Osteoblast (primary cell): ENCODE data around the gene SMARCD3. TPM values are rescaled to one million over a fixed set of nuclear protein-coding genes. Genes with fewer than 3 reads are reported as not detected.

Source experiments
- DNase-seq: peaks from one replicate; pipeline ENCODE4 v3.0.0; 2011; ENCODE audit warnings: low spot score, mixed read lengths; ENCODE audit not compliant: insufficient read length; ENCODE audit errors: missing footprints
- H2AFZ ChIP-seq: 2 replicates; pipeline ENCODE4 v1.6.0; 2011; ENCODE audit warnings: mild to moderate bottlenecking, low read length
- H3K27ac ChIP-seq: 2 replicates; pipeline ENCODE4 v1.5.1; 2011; ENCODE audit warnings: mild to moderate bottlenecking, low read depth, low read length, moderate library complexity
- H3K27me3 ChIP-seq: 2 replicates; pipeline ENCODE4 v1.6.0; 2012; ENCODE audit warnings: mild to moderate bottlenecking, control low read depth, inconsistent platforms, low read length, moderate library complexity; ENCODE audit not compliant: insufficient read depth
- H3K36me3 ChIP-seq: 2 replicates; pipeline ENCODE4 v1.5.1; 2011; ENCODE audit warnings: mild to moderate bottlenecking, low read length, control low read depth, moderate library complexity; ENCODE audit not compliant: insufficient read depth
- H3K4me1 ChIP-seq: 2 replicates; pipeline ENCODE4 v1.5.1; 2011; ENCODE audit warnings: mild to moderate bottlenecking, low read length, control low read depth, moderate library complexity; ENCODE audit not compliant: insufficient read depth
- H3K4me2 ChIP-seq: 2 replicates; pipeline ENCODE4 v1.6.0; 2011; ENCODE audit warnings: mild to moderate bottlenecking, low read length; ENCODE audit not compliant: insufficient read depth
- H3K4me3 ChIP-seq: fragments of 200-600 bp; sonication (generic); 3 replicates; pipeline ENCODE4 v1.5.1; 2012; ENCODE audit warnings: mild to moderate bottlenecking, low read length, inconsistent platforms; ENCODE audit not compliant: insufficient read depth
- H3K79me2 ChIP-seq: 2 replicates; pipeline ENCODE4 v1.6.0; 2012; ENCODE audit warnings: mild to moderate bottlenecking, low read length, control low read depth, inconsistent platforms; ENCODE audit not compliant: insufficient read depth
- H3K9me3 ChIP-seq: 2 replicates; pipeline ENCODE4 v1.5.1; 2011; ENCODE audit warnings: low read depth, low read length, control low read depth
- H4K20me1 ChIP-seq: 2 replicates; pipeline ENCODE4 v1.6.0; 2012; ENCODE audit warnings: mild to moderate bottlenecking, low read length, control low read depth; ENCODE audit not compliant: insufficient read depth
- CTCF ChIP-seq: IDR thresholded peaks from 2 replicates; pipeline ENCODE4 v1.5.1; 2011; ENCODE audit warnings: mild to moderate bottlenecking, low read depth, low read length, moderate library complexity; ENCODE audit errors: extremely low read depth
- total RNA-seq: library from RNA; depleted of rRNA; stranded (reverse); fragments of >200 nt; gene quantifications from 2 replicates; pipeline ENCODE4 v1.2.3, GENCODE V29; 2012

SMARCD3 gene
- total RNA-seq, 1 donor, result 40.2 TPM

- no peaks in the 10 kb centered on the region for H3K9me3 ChIP-seq
- no peak overlapping the region for H3K4me2 ChIP-seq
- H2AFZ ChIP-seq, result no peak overlapping the region
- peaks cover 44% of the 10 kb centered on the region for H3K36me3 ChIP-seq
- H4K20me1 ChIP-seq, result peaks cover 48% of the 10 kb centered on the region
- peaks cover 33% of the 10 kb centered on the region for H3K4me1 ChIP-seq
- DNase-seq, result peak; percentile 86
- TF ChIP-seq CTCF, result no peak
- H3K4me3 ChIP-seq, result no peak overlapping the region
- no peak overlapping the region for H3K27ac ChIP-seq
- H3K27me3 ChIP-seq, result no peaks in the 10 kb centered on the region
- H3K79me2 ChIP-seq, result peaks cover 30% of the 10 kb centered on the region
Observed at GRCh38 chr7:151243408-151244195, 4.9 kb downstream of the SMARCD3 start.

- Histone ChIP-seq H2AFZ (no peak overlapping the region), H3K27me3 (no peaks in the 10 kb centered on the region), H3K4me2 (no peak overlapping the region), H4K20me1 (peaks cover 52% of the 10 kb centered on the region), H3K9me3 (no peaks in the 10 kb centered on the region), H3K79me2 (peaks cover 32% of the 10 kb centered on the region), H3K4me3 (no peak overlapping the region), H3K27ac (no peak overlapping the region), H3K4me1 (peaks cover 33% of the 10 kb centered on the region), H3K36me3 (peaks cover 48% of the 10 kb centered on the region)
- TF ChIP-seq CTCF, result no peak
- peak; percentile 87 for DNase-seq
Observed at GRCh38 chr7:151243045-151243349, 5.5 kb downstream of the SMARCD3 start.

- DNase-seq, result peak; percentile 75
- H3K4me3 ChIP-seq, result no peak overlapping the region
- H3K27ac ChIP-seq, result no peak overlapping the region
- no peak for TF ChIP-seq CTCF
- peaks cover 53% of the 10 kb centered on the region for H3K36me3 ChIP-seq
- peaks cover 28% of the 10 kb centered on the region for H3K4me1 ChIP-seq
- H3K9me3 ChIP-seq, result no peaks in the 10 kb centered on the region
- H3K4me2 ChIP-seq, result no peak overlapping the region
- no peak overlapping the region for H2AFZ ChIP-seq
- peaks cover 58% of the 10 kb centered on the region for H4K20me1 ChIP-seq
- no peaks in the 10 kb centered on the region for H3K27me3 ChIP-seq
- H3K79me2 ChIP-seq, result peaks cover 34% of the 10 kb centered on the region
Observed at GRCh38 chr7:151242159-151243044, 6.1 kb downstream of the SMARCD3 start.

- H3K27ac ChIP-seq, result no peak overlapping the region
- peaks cover 60% of the 10 kb centered on the region for H3K36me3 ChIP-seq
- H3K27me3 ChIP-seq, result no peaks in the 10 kb centered on the region
- H3K4me2 ChIP-seq, result no peak overlapping the region
- H3K79me2 ChIP-seq, result peaks cover 39% of the 10 kb centered on the region
- H4K20me1 ChIP-seq, result peaks cover 65% of the 10 kb centered on the region
- H3K4me1 ChIP-seq, result peaks cover 21% of the 10 kb centered on the region
- no peak for DNase-seq
- no peak overlapping the region for H2AFZ ChIP-seq
- H3K4me3 ChIP-seq, result no peak overlapping the region
- H3K9me3 ChIP-seq, result no peaks in the 10 kb centered on the region
- no peak for TF ChIP-seq CTCF
Observed at GRCh38 chr7:151241755-151242096, 6.8 kb downstream of the SMARCD3 start.
